IMR-90 (cell line): ENCODE results near the gene MLLT1. TPM values are rescaled to one million over a fixed set of nuclear protein-coding genes. Genes with fewer than 3 reads are reported as not detected.

Experiments used
- ATAC-seq: fragments of 200-7000 bp; cut with Tn5 transposase; 2 replicates; pipeline ENCODE4 v1.9.1; 2020; ENCODE audit warnings: low read depth, mild to moderate bottlenecking, moderate library complexity
- BruUV-seq: library from RNA; stranded (reverse); fragments of 400-500 nt; replicated peaks from 2 replicates; lab custom pipeline; 2021; lab: Mats Ljungman, UMichigan
- CTCF ChIA-PET: fragments of 300-600 bp; formaldehyde crosslinking; extraction: SDS; loops from one replicate; lab custom pipeline; 2021; ENCODE audit warnings: antibody characterized with exemption; lab: Yijun Ruan, JAX
- POLR2A ChIA-PET: fragments of 300-600 bp; sonication (Branson Sonifier 250); formaldehyde crosslinking; loops from one replicate; lab custom pipeline; 2022; ENCODE audit warnings: antibody characterized with exemption; ENCODE audit not compliant: unreplicated experiment; lab: Charles Lee
- DNase-seq: peaks from one replicate; pipeline ENCODE4 v3.0.0; 2013
- H2AFZ ChIP-seq: replicated peaks from 2 replicates; pipeline ENCODE3; 2013; ENCODE audit warnings: low read length, mild to moderate bottlenecking; ENCODE audit not compliant: poor library complexity
- H2AK5ac ChIP-seq: 2 replicates; pipeline ENCODE4 v1.6.1; 2013; ENCODE audit warnings: low read depth, low read length, inconsistent platforms
- H2AK9ac ChIP-seq: replicated peaks from 2 replicates; pipeline ENCODE3; 2013; ENCODE audit warnings: mild to moderate bottlenecking, low read depth, low read length, moderate library complexity; ENCODE audit not compliant: poor library complexity
- H2BK120ac ChIP-seq: 2 replicates; pipeline ENCODE4 v1.6.1; 2013; ENCODE audit warnings: low read depth, low read length, inconsistent platforms
- H2BK15ac ChIP-seq: 3 replicates; pipeline ENCODE4 v1.6.1; 2013; ENCODE audit warnings: low read depth, low read length, inconsistent platforms
- H2BK20ac ChIP-seq: 2 replicates; pipeline ENCODE4 v1.6.1; 2013; ENCODE audit warnings: low read depth, mild to moderate bottlenecking, inconsistent platforms, low read length, moderate library complexity
- H2BK5ac ChIP-seq: 2 replicates; pipeline ENCODE4 v1.6.1; 2013; ENCODE audit warnings: mild to moderate bottlenecking, low read depth, low read length, inconsistent platforms; ENCODE audit not compliant: poor library complexity, severe bottlenecking
- H3K14ac ChIP-seq: replicated peaks from 2 replicates; pipeline ENCODE4 v1.6.1; 2013; ENCODE audit warnings: low read depth, low read length, inconsistent platforms
- H3K18ac ChIP-seq: 2 replicates; pipeline ENCODE4 v1.6.1; 2013; ENCODE audit warnings: low read depth, low read length, control low read depth
- H3K23ac ChIP-seq: 2 replicates; pipeline ENCODE4 v1.6.1; 2013; ENCODE audit warnings: low read depth, low read length, inconsistent platforms
- H3K27ac ChIP-seq: 2 replicates; pipeline ENCODE4 v1.5.1; 2013; ENCODE audit warnings: mild to moderate bottlenecking, control low read depth, low read length; ENCODE audit not compliant: insufficient read depth
- H3K27me3 ChIP-seq: 2 replicates; pipeline ENCODE4 v1.6.1; 2013; ENCODE audit warnings: low read length; ENCODE audit not compliant: control insufficient read depth, insufficient read depth
- H3K36me3 ChIP-seq: 2 replicates; pipeline ENCODE4 v1.6.1; 2013; ENCODE audit warnings: low read length, mixed read lengths; ENCODE audit not compliant: control insufficient read depth, insufficient read depth
- H3K4ac ChIP-seq: 2 replicates; pipeline ENCODE4 v1.6.1; 2013; ENCODE audit warnings: low read depth, low read length, inconsistent platforms
- H3K4me1 ChIP-seq: 2 replicates; pipeline ENCODE4 v1.6.1; 2013; ENCODE audit warnings: low read length, mixed read lengths; ENCODE audit not compliant: control insufficient read depth, insufficient read depth
- H3K4me2 ChIP-seq: 2 replicates; pipeline ENCODE4 v1.6.1; 2013; ENCODE audit warnings: low read depth, mild to moderate bottlenecking, control low read depth, low read length, moderate library complexity
- H3K4me3 ChIP-seq: 2 replicates; pipeline ENCODE4 v1.5.1; 2013; ENCODE audit warnings: low read depth, mild to moderate bottlenecking, control low read depth, low read length, moderate library complexity; ENCODE audit not compliant: insufficient read depth
- H3K56ac ChIP-seq: 2 replicates; pipeline ENCODE4 v1.6.1; 2013; ENCODE audit warnings: low read length, inconsistent platforms; ENCODE audit not compliant: insufficient read depth; ENCODE audit errors: extremely low read depth
- H3K79me1 ChIP-seq, 2 experiments: 2 replicates each; pipeline ENCODE4 v1.6.1; 2013; ENCODE audit warnings: low read length in 2 of 2, inconsistent platforms in 1 of 2, low read depth in 1 of 2
- H3K9ac ChIP-seq: 2 replicates; pipeline ENCODE4 v1.6.1; 2013; ENCODE audit warnings: low read depth, low read length, control low read depth
- H3K9me1 ChIP-seq: 2 replicates; pipeline ENCODE4 v1.6.1; 2013; ENCODE audit warnings: low read length, inconsistent platforms; ENCODE audit not compliant: insufficient read depth
- H3K9me3 ChIP-seq: 2 replicates; pipeline ENCODE4 v1.6.1; 2013; ENCODE audit warnings: low read length; ENCODE audit not compliant: control insufficient read depth, insufficient read depth
- H4K20me1 ChIP-seq: 2 replicates; pipeline ENCODE4 v1.6.1; 2013; ENCODE audit warnings: low read length, inconsistent platforms; ENCODE audit not compliant: insufficient read depth
- H4K5ac ChIP-seq: 2 replicates; pipeline ENCODE4 v1.6.1; 2013; ENCODE audit warnings: mild to moderate bottlenecking, low read depth, low read length, control low read depth
- H4K8ac ChIP-seq, 2 experiments: 2 replicates each; pipeline ENCODE4 v1.6.1; 2013; ENCODE audit warnings: low read depth in 2 of 2, low read length in 2 of 2, control low read depth in 1 of 2, inconsistent platforms in 1 of 2
- H4K91ac ChIP-seq: 2 replicates; pipeline ENCODE4 v1.6.1; 2013; ENCODE audit warnings: low read depth, low read length, inconsistent platforms; ENCODE audit not compliant: insufficient read depth
- CEBPB ChIP-seq: IDR thresholded peaks from 2 replicates; pipeline ENCODE4 v1.6.1; 2012; ENCODE audit warnings: low read depth, low read length, improper control_type of control experiment
- CHD1 ChIP-seq: IDR thresholded peaks from 2 replicates; pipeline ENCODE4 v1.6.1; 2012; ENCODE audit warnings: low read depth, low read length, improper control_type of control experiment
- FOS ChIP-seq: fragments of 150-350 bp; IDR thresholded peaks from 2 replicates; pipeline ENCODE4 v1.6.1; 2016; ENCODE audit warnings: low read depth, low read length
- MAFK ChIP-seq: IDR thresholded peaks from 2 replicates; pipeline ENCODE4 v1.6.1; 2012; ENCODE audit warnings: low read depth, low read length, improper control_type of control experiment
- MAZ ChIP-seq: IDR thresholded peaks from 2 replicates; pipeline ENCODE4 v1.6.1; 2012; ENCODE audit warnings: low read depth, mild to moderate bottlenecking, low read length, improper control_type of control experiment, moderate library complexity, borderline replicate concordance
- MXI1 ChIP-seq: IDR thresholded peaks from 2 replicates; pipeline ENCODE4 v1.6.1; 2012; ENCODE audit warnings: low read depth, mild to moderate bottlenecking, low read length, moderate library complexity, borderline replicate concordance
- POLR2A ChIP-seq: IDR thresholded peaks from 2 replicates; pipeline ENCODE4 v1.6.1; 2012; ENCODE audit warnings: mild to moderate bottlenecking, low read depth, low read length
- RAD21 ChIP-seq: IDR thresholded peaks from 2 replicates; pipeline ENCODE4 v1.6.1; 2012; ENCODE audit warnings: low read length, improper control_type of control experiment
- RCOR1 ChIP-seq: IDR thresholded peaks from 2 replicates; pipeline ENCODE4 v1.6.1; 2012; ENCODE audit warnings: mild to moderate bottlenecking, low read length, improper control_type of control experiment; ENCODE audit not compliant: insufficient replicate concordance
- RFX5 ChIP-seq: IDR thresholded peaks from 2 replicates; pipeline ENCODE4 v1.8.0; 2012; ENCODE audit warnings: low read depth, mild to moderate bottlenecking, low read length, moderate library complexity
- WGBS, 2 experiments: methylation state at CpG; one replicate each; pipeline versions ENCODE4 v1.1.5 to v1.1.7; 2013; ENCODE audit warnings: missing lambda C conversion rate in 2 of 2; ENCODE audit not compliant: insufficient read length in 1 of 2; ENCODE audit errors: extremely low coverage in 2 of 2; 5-methylcytosine and 5-hydroxymethylcytosine counted together
- dilution Hi-C: fragments of 300-500 bp; cut with HindIII; formaldehyde crosslinking; loops from one replicate; pipeline ENCODE4 v1.14.3; 2018; ENCODE audit warnings: low sequenced_read_pairs; ENCODE audit not compliant: unreplicated experiment
- in situ Hi-C: fragments of 300-500 bp; cut with MboI; formaldehyde crosslinking; loops from 3 replicates; pipeline ENCODE4 v1.14.3; 2019; ENCODE audit warnings: low sequenced_read_pairs, inconsistent platforms, mixed read lengths
- intact Hi-C: fragments of 100-400 bp; cut with micrococcal nuclease; formaldehyde crosslinking; loops from 2 replicates; pipeline ENCODE4 v1.10.0; 2022
- polyA plus RNA-seq, 3 experiments: library from polyadenylated mRNA; depleted of rRNA; stranded (reverse); fragments of >200 nt; gene quantifications; 2 replicates each; pipeline ENCODE4 v1.2.3, GENCODE V29; 2012; ENCODE audit warnings: low replicate concordance in 1 of 3
- total RNA-seq: library from RNA; depleted of rRNA; stranded (reverse); fragments of >200 nt; gene quantifications from 2 replicates; pipeline ENCODE4 v1.2.3, GENCODE V29; 2012
- TF ChIP-seq, protein P1 (sequence below): conservative IDR thresholded peaks from 2 replicates; pipeline ENCODE4 v1.5.1; 2012; ENCODE audit warnings: mild to moderate bottlenecking, low read depth, low read length, improper control_type of control experiment
- TF ChIP-seq, protein P2 (sequence below): fragments of 150-350 bp; IDR thresholded peaks from 2 replicates; pipeline ENCODE4 v1.6.1; 2016; ENCODE audit warnings: low read depth, mild to moderate bottlenecking, low read length, moderate library complexity, borderline replicate concordance

The MLLT1 gene
- total and polyA plus RNA-seq, 2 of the 4 experiments (the other 2 are of a cell fraction) = 1.3 to 30.6 TPM

DNA sequence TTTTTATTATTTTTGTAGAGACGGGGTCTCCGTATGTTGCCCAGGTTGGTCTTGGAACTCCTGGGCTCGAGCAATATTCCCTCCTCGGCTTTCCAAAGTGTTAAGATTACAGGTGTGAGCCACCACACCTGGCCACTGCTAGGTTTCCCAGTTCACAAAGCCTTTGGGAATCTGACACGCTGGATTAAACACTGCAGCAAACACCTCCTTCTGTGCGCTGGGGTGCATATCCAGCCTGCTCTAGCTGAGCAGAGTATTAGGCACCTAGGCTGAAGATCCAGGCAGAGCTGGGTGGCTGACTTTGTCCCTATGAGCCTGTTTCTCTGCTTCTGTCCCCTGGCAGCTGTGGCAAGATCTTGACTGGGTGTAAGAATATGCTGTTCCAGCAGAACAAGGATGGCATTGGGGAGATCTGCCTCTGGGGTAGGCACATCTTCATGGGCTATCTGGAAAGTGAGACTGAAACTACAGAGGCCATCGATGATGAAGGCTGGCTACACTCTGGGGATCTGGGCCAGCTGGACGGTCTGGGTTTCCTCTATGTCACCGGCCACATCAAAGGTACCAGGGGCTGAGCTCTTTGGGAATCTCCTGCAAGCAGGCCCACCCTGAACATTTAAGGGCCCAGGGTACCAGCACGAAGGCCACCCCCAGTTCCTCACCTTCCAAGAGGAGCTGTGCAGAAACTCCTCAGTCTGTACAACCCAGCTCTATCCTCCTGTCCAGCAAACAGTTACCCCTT, 94.5 kb downstream of the MLLT1 start:
- dilution Hi-C loops = no loop called here
- CTCF ChIA-PET = no interaction called here
- no peaks in the 10 kb centered on the region for H3K9me1 ChIP-seq

More for the DNA sequence above, 94.5 kb downstream of the MLLT1 start:
- ATAC-seq (no peak), DNase-seq (no peak)
- WGBS, 2 experiments = 93% methylated on average over 7 of the region's 10 CpGs; no CpG with 5 or more reads in 1 of the 2 experiments
- no peaks in the 10 kb centered on the region for H4K20me1 ChIP-seq
- peaks cover 4% of the 10 kb centered on the region; the same call in 1 of the 2 replicates for H3K9me3 ChIP-seq
- no peaks in the 10 kb centered on the region for H3K36me3 ChIP-seq
- H2BK5ac ChIP-seq = no peak overlapping the region
- intact Hi-C loops = no loop called here
- H3K56ac ChIP-seq = no peak overlapping the region
- H2BK20ac ChIP-seq = no peak overlapping the region
- no peaks in the 10 kb centered on the region for H3K27me3 ChIP-seq
- H3K4me2 ChIP-seq = no peak overlapping the region
- H3K18ac ChIP-seq = no peak overlapping the region
- no peak overlapping the region for H2AK9ac ChIP-seq
- H2BK15ac ChIP-seq = no peak overlapping the region
- peaks cover 0 to 3% of the 10 kb centered on the region in 2 experiments; a peak in 2 of 4 replicates for H3K79me1 ChIP-seq
- no peaks in the 10 kb centered on the region for H3K4me1 ChIP-seq
- H2AK5ac ChIP-seq = no peak overlapping the region
- no peak overlapping the region for H3K4ac ChIP-seq
- TF ChIP-seq POLR2A (no peak), CEBPB (no peak), MXI1 (no peak), RCOR1 (no peak), CHD1 (no peak), MAZ (no peak), RFX5 (no peak), RAD21 (no peak), MAFK (no peak), FOS (no peak)
- TF ChIP-seq, protein P1, sequence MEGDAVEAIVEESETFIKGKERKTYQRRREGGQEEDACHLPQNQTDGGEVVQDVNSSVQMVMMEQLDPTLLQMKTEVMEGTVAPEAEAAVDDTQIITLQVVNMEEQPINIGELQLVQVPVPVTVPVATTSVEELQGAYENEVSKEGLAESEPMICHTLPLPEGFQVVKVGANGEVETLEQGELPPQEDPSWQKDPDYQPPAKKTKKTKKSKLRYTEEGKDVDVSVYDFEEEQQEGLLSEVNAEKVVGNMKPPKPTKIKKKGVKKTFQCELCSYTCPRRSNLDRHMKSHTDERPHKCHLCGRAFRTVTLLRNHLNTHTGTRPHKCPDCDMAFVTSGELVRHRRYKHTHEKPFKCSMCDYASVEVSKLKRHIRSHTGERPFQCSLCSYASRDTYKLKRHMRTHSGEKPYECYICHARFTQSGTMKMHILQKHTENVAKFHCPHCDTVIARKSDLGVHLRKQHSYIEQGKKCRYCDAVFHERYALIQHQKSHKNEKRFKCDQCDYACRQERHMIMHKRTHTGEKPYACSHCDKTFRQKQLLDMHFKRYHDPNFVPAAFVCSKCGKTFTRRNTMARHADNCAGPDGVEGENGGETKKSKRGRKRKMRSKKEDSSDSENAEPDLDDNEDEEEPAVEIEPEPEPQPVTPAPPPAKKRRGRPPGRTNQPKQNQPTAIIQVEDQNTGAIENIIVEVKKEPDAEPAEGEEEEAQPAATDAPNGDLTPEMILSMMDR = no peak
- TF ChIP-seq, protein P2, sequence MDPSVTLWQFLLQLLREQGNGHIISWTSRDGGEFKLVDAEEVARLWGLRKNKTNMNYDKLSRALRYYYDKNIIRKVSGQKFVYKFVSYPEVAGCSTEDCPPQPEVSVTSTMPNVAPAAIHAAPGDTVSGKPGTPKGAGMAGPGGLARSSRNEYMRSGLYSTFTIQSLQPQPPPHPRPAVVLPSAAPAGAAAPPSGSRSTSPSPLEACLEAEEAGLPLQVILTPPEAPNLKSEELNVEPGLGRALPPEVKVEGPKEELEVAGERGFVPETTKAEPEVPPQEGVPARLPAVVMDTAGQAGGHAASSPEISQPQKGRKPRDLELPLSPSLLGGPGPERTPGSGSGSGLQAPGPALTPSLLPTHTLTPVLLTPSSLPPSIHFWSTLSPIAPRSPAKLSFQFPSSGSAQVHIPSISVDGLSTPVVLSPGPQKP = no peak
- H3K14ac ChIP-seq = no peak overlapping the region
- POLR2A ChIA-PET = no interaction called here
- no peak overlapping the region for H3K27ac ChIP-seq
- H2BK120ac ChIP-seq = no peak overlapping the region
- no peak overlapping the region for H3K4me3 ChIP-seq
- H3K9ac ChIP-seq = no peak overlapping the region
- in situ Hi-C loops = no loop called here
- H3K23ac ChIP-seq = no peak overlapping the region
- no peak overlapping the region for H4K8ac ChIP-seq
- no peak overlapping the region for H2AFZ ChIP-seq
- H4K91ac ChIP-seq = no peak overlapping the region
- H4K5ac ChIP-seq = no peak overlapping the region
- BruUV-seq = no TSS peak
